ENCODE measurements around the gene ARHGEF28. TPM values are rescaled to one million over a fixed set of nuclear protein-coding genes. Genes with fewer than 3 reads are reported as not detected.

ARHGEF28 gene
- total RNA-seq, 2 experiments from 2014 or later: not detected

DNA sequence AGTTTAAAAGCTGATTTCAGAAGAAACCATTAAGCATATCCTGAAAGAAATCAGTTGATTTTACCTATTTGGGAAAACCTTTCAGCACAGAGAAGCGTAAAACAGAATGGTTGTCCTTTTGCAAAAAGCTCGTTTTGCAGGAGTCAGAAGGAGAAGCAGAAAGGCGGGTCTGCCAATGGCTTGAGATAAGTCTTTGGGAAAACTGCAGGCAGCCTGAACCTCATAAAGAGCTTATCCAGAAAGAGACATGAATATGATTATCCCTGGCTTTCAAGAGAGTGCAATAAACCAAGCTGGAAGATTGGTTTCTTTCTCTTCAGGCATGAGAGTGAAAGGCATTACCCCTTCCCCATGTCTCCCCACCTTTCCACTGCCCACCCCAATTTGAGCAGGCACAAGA lies 353.3 kb downstream of the ARHGEF28 start:
- Mint-ChIP-seq H3K4me1 (no peaks in the 10 kb centered on the region), H3K4me3 (no peak overlapping the region), H3K27ac (no peak overlapping the region), H3K27me3 (no peaks in the 10 kb centered on the region), H3K36me3 (no peaks in the 10 kb centered on the region), H3K9me3 (ENCODE audit: low read depth) (no peaks in the 10 kb centered on the region)
- ATAC-seq (no peak), DNase-seq (no peak)
- CTCF ChIA-PET: no interaction called here

DNA sequence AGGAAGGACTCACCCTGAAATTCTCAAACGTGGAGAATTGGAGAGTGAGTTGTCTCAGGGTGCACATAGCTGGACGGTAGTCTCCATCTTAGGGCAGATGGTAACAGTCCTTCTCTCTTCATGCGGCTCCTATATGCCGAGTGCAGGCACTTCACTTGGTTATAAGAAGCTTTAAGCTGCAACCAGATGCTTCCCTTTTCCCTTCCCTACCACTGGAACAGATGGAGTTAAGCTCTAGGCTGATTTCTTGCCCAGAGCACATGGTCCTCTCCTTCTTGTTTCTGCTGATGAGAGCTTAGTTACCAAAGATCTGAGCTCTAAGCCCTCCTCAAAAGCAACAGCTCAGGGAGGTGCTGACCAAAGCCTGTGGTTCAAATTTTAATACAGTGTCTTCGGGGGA lies 355.7 kb downstream of the ARHGEF28 start:
- no peaks in the 10 kb centered on the region for H3K4me1 Mint-ChIP-seq
- H3K36me3 Mint-ChIP-seq: no peaks in the 10 kb centered on the region
- no peak for DNase-seq
- no peaks in the 10 kb centered on the region for H3K9me3 Mint-ChIP-seq (ENCODE audit: low read depth)
- peaks cover 2% of the 10 kb centered on the region for H3K27me3 Mint-ChIP-seq
- CTCF ChIA-PET: no interaction called here
- no peak for ATAC-seq
- no peak overlapping the region for H3K4me3 Mint-ChIP-seq
- no peak overlapping the region for H3K27ac Mint-ChIP-seq

DNA sequence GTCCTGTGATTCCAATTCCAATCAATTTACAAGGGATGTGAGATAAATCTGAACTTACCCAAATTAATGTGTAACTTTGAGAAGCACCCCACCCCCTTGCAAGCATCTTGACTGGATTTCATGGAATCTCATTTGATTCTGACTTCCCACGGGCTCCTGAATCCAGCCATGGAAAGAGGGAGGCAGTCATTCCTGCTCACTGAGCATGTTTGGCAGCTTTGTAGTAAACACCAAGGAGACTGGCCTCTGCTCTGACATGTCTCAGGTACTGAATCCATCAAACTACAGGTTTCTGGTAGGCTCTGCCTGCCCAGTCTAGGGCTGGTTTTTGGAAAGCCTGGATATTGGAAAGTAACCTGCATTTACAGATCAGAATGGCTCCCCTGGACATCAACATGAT lies 357.6 kb downstream of the ARHGEF28 start:
- Mint-ChIP-seq H3K9me3 (ENCODE audit: low read depth) (no peaks in the 10 kb centered on the region), H3K4me3 (no peak overlapping the region), H3K36me3 (no peaks in the 10 kb centered on the region), H3K27me3 (peaks cover 4% of the 10 kb centered on the region), H3K4me1 (no peaks in the 10 kb centered on the region), H3K27ac (no peak overlapping the region)
- ATAC-seq (no peak), DNase-seq (no peak)
- CTCF ChIA-PET: no interaction called here

DNA sequence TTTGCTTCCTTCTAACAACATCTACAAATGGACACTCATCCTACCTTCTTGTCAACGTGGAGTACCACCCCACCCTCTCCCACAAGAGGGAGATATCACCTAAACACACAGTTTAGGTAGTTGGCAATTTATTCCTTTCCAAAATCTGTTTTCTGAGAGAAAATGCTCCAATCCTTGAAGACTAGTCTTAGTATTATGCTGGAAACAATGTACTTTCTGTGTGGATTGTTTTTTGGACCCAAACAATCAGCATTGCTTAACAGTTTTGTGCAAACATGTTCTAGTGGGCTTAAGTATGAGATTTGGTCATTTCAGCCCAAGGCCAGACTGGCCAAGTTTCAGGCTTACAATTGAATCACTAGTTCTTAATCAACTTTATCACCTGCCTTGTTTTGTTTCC lies 359.1 kb downstream of the ARHGEF28 start:
- H3K4me1 Mint-ChIP-seq: no peaks in the 10 kb centered on the region
- no peaks in the 10 kb centered on the region for H3K36me3 Mint-ChIP-seq
- H3K4me3 Mint-ChIP-seq: no peak overlapping the region
- no peaks in the 10 kb centered on the region for H3K9me3 Mint-ChIP-seq (ENCODE audit: low read depth)
- ATAC-seq (no peak), DNase-seq (no peak)
- CTCF ChIA-PET: no interaction called here
- H3K27ac Mint-ChIP-seq: no peak overlapping the region
- peaks cover 4% of the 10 kb centered on the region for H3K27me3 Mint-ChIP-seq

DNA sequence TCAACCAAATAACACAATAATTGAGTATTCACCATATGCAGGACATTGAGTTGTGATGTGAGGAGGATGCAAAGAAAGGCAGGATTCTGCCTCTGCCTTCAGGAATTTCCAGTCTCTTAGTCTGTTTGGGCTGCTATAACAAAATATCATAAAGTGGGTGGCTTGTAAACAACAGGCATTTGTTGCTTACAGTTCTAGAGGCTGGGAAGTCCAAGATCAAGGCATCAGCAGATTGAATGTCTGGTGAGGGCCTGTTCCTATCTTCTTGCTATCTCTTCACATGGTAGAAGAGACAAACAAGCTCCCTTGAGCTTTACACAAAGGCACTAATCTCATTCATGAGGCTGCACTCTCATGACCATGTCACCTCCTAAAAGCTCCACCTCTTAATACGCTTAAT lies 360.7 kb downstream of the ARHGEF28 start:
- Mint-ChIP-seq H3K9me3 (ENCODE audit: low read depth) (no peaks in the 10 kb centered on the region), H3K27me3 (peaks cover 4% of the 10 kb centered on the region), H3K4me1 (no peaks in the 10 kb centered on the region), H3K36me3 (no peaks in the 10 kb centered on the region), H3K27ac (no peak overlapping the region), H3K4me3 (no peak overlapping the region)
- ATAC-seq: no peak
- CTCF ChIA-PET: no interaction called here
- no peak for DNase-seq

DNA sequence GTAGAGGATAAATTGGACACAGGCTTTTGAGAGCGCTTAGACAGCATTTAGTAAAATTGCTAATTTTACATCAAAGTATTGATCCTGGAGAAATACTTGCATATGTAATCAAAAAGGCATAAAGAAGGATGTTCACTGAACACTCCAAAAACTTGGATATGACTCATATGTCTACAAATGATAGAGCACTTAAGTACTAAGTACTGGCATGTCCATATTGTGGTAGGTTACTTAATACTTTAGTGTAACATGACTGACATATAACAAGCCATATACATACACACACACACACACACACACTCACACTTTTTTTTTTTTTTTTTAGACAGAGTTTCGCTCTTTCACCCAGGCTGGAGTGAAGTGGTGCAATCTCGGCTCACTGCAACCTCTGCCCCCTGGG lies 361.9 kb downstream of the ARHGEF28 start:
- ATAC-seq (no peak), DNase-seq (no peak)
- Mint-ChIP-seq H3K27me3 (peaks cover 7% of the 10 kb centered on the region), H3K9me3 (ENCODE audit: low read depth) (no peaks in the 10 kb centered on the region), H3K27ac (no peak overlapping the region), H3K4me3 (no peak overlapping the region), H3K36me3 (no peaks in the 10 kb centered on the region), H3K4me1 (no peaks in the 10 kb centered on the region)
- CTCF ChIA-PET: no interaction called here

DNA sequence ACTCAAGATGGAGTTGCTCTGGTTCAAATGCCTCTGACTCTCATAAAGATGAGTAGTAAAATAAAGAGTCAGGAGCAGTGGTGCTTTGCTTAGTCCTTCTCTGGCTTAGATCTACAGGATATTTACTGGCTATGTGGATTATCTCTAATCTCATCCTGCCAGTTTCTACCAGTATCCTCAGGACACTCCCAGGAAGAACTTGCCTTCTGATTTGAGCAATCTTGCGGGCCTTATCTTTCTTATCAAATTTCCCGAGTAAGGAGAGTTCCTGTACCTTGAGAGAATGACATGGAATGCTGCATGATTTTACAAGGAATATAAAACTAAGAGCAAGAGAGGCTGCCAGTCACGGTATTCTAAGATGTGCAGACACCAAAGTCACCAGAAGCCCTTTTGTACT lies 364.0 kb downstream of the ARHGEF28 start:
- ATAC-seq (no peak), DNase-seq (no peak)
- H3K9me3 Mint-ChIP-seq (ENCODE audit: low read depth): no peaks in the 10 kb centered on the region
- CTCF ChIA-PET: no interaction called here
- no peak overlapping the region for H3K27ac Mint-ChIP-seq
- H3K4me3 Mint-ChIP-seq: no peak overlapping the region
- no peaks in the 10 kb centered on the region for H3K36me3 Mint-ChIP-seq
- H3K4me1 Mint-ChIP-seq: no peaks in the 10 kb centered on the region
- peaks cover 11% of the 10 kb centered on the region for H3K27me3 Mint-ChIP-seq

Other genes starting within 250 kb of the ARHGEF28 start
- gene FOXD1, start 177.4 kb upstream of the ARHGEF28 start, total RNA-seq: under 1 TPM; 0.23 to 0.59 TPM
- gene BTF3, start 127.8 kb upstream of the ARHGEF28 start, total RNA-seq: 100 to 1,000 TPM; 601 to 785 TPM
- 10 to 100 TPM; 20.7 to 21.6 TPM for gene ANKRA2, start 60.6 kb upstream of the ARHGEF28 start, total RNA-seq
- 10 to 100 TPM; 22.3 to 25.9 TPM for gene UTP15, start 60.5 kb upstream of the ARHGEF28 start, total RNA-seq

All from activated CD8-positive, alpha-beta memory T cell treated with anti-CD3 and anti-CD28 coated beads, Interleukin-2, amount 10 ng/mL, durations not matched to agents 7 days and 5 days (primary cell).